HepG2 (cell line): ENCODE data around the gene RPL41. TPM values are rescaled to one million over a fixed set of nuclear protein-coding genes. Genes with fewer than 3 reads are reported as not detected.

Experiments used
- ATM ChIP-seq: fragments of 450-650 bp; IDR thresholded peaks from 2 replicates; pipeline ENCODE4 v1.7.1; 2017; ENCODE audit warnings: mild to moderate bottlenecking, borderline replicate concordance
- ERF ChIP-seq: IDR thresholded peaks from 2 replicates; pipeline ENCODE4 v1.6.1; 2018; ENCODE audit warnings: missing biosample characterization, missing genetic modification reagents
- FIP1L1 ChIP-seq: fragments of 200-400 bp; formaldehyde crosslinking; IDR thresholded peaks from 2 replicates; pipeline ENCODE4 v1.6.1; 2018; ENCODE audit warnings: low read depth, mild to moderate bottlenecking, low read length, moderate library complexity, borderline replicate concordance; ENCODE audit not compliant: insufficient read depth
- GLI4 ChIP-seq: sonication (generic); formaldehyde crosslinking; IDR thresholded peaks from 2 replicates; pipeline ENCODE4 v1.5.1; 2020; ENCODE audit warnings: missing genetic modification reagents, mild to moderate bottlenecking, moderate library complexity, borderline replicate concordance
- IKZF1 ChIP-seq: fragments of 450-650 bp; IDR thresholded peaks from 2 replicates; pipeline ENCODE4 v1.7.1; 2016
- IKZF5 ChIP-seq: IDR thresholded peaks from 2 replicates; pipeline ENCODE4 v1.6.1; 2018; ENCODE audit warnings: missing genetic modification reagents, mild to moderate bottlenecking, missing compliant biosample characterization
- MAFK ChIP-seq, 2 experiments: IDR thresholded peaks in 1 of 2; conservative IDR thresholded peaks in 1 of 2; 2 replicates each; pipeline ENCODE4 v1.6.1; 2011; ENCODE audit warnings: improper control_type of control experiment in 2 of 2, low read length in 2 of 2
- NFE2L1 ChIP-seq: sonication (generic); formaldehyde crosslinking; IDR thresholded peaks from 2 replicates; pipeline ENCODE4 v1.4.0; 2020; ENCODE audit warnings: missing genetic modification reagents, mild to moderate bottlenecking, borderline replicate concordance
- NPAS2 ChIP-seq: sonication (generic); formaldehyde crosslinking; IDR thresholded peaks from 2 replicates; pipeline ENCODE4 v1.8.0; 2022; ENCODE audit warnings: mild to moderate bottlenecking, missing genetic modification reagents, borderline replicate concordance
- NR2C2 ChIP-seq: sonication (generic); formaldehyde crosslinking; IDR thresholded peaks from 2 replicates; pipeline ENCODE4 v1.4.0; 2020; ENCODE audit warnings: missing genetic modification reagents, mild to moderate bottlenecking, moderate library complexity, borderline replicate concordance
- PLSCR1 ChIP-seq: sonication (generic); formaldehyde crosslinking; IDR thresholded peaks from 2 replicates; pipeline ENCODE4 v1.5.0; 2020; ENCODE audit warnings: missing genetic modification reagents, mild to moderate bottlenecking, borderline replicate concordance
- RBM39 ChIP-seq: fragments of 200-400 bp; formaldehyde crosslinking; IDR thresholded peaks from one replicate; pipeline ENCODE4 v1.6.1; 2018; ENCODE audit warnings: antibody characterized with exemption, mild to moderate bottlenecking, low read depth, low read length; ENCODE audit not compliant: poor library complexity, severe bottlenecking
- RFX1 ChIP-seq: fragments of 450-650 bp; IDR thresholded peaks from 2 replicates; pipeline ENCODE4 v1.6.1; 2017
- ZNF207 ChIP-seq: fragments of 450-650 bp; IDR thresholded peaks from 2 replicates; pipeline ENCODE4 v1.6.1; 2016; ENCODE audit warnings: antibody characterized with exemption, borderline replicate concordance
- ZNF282 ChIP-seq: fragments of 450-650 bp; IDR thresholded peaks from 2 replicates; pipeline ENCODE4 v1.6.1; 2018; ENCODE audit not compliant: partially characterized antibody
- ZNF432 ChIP-seq: sonication (generic); formaldehyde crosslinking; IDR thresholded peaks from 2 replicates; pipeline ENCODE4 v1.5.0; 2020; ENCODE audit warnings: missing genetic modification reagents, mild to moderate bottlenecking, borderline replicate concordance
- ZNF44 ChIP-seq: sonication (generic); formaldehyde crosslinking; IDR thresholded peaks from 2 replicates; pipeline ENCODE4 v1.5.1; 2020; ENCODE audit warnings: mild to moderate bottlenecking, missing genetic modification reagents
- ZNF619 ChIP-seq: sonication (generic); formaldehyde crosslinking; IDR thresholded peaks from 2 replicates; pipeline ENCODE4 v1.4.0; 2020; ENCODE audit warnings: mild to moderate bottlenecking, missing genetic modification reagents
- ZNF878 ChIP-seq: sonication (generic); formaldehyde crosslinking; IDR thresholded peaks from 2 replicates; pipeline ENCODE4 v1.8.1; 2023; ENCODE audit warnings: mild to moderate bottlenecking, missing genetic modification reagents, moderate library complexity
- polyA plus RNA-seq, 8 experiments: library from polyadenylated mRNA; depleted of rRNA in 3 of 8; stranded (reverse) in 7 of 8; unstranded in 1 of 8; fragments of >200 nt; fragmentation: Illumina TruSeq in 4 of 8; extraction: Trizol in 4 of 8; gene quantifications; 2 replicates each; pipeline versions ENCODE4 v1.2.1 to v1.2.3, GENCODE V29; 2011 to 2016; ENCODE audit warnings: low read depth in 4 of 8, missing spikeins in 1 of 8, mixed read lengths in 1 of 8; ENCODE audit not compliant: insufficient read depth in 1 of 8
- total RNA-seq, 5 experiments: library from RNA; depleted of rRNA; stranded (reverse); fragments of >200 nt; fragmentation: Illumina TruSeq; extraction: Trizol; gene quantifications; 2 replicates each; pipeline ENCODE4 v1.2.3, GENCODE V29; 2016; ENCODE audit warnings: low read depth in 1 of 5
- TF ChIP-seq, protein P1 (sequence below): sonication (generic); IDR thresholded peaks from 2 replicates; pipeline ENCODE4 v1.6.1; 2016; ENCODE audit warnings: low read depth, borderline replicate concordance
- TF ChIP-seq, protein P2 (sequence below): sonication (generic); formaldehyde crosslinking; IDR thresholded peaks from 2 replicates; pipeline ENCODE4 v1.4.0; 2020; ENCODE audit warnings: mild to moderate bottlenecking, missing genetic modification reagents
- TF ChIP-seq, protein P3 (sequence below): sonication (generic); formaldehyde crosslinking; IDR thresholded peaks from 2 replicates; pipeline ENCODE4 v1.8.0; 2022; ENCODE audit warnings: mild to moderate bottlenecking, missing genetic modification reagents

Gene RPL41
- total and polyA plus RNA-seq, 2 of the 13 experiments (the other 11 are each of a cell fraction or from before 2014, with no cell fraction given) = 4,012 to 7,670 TPM

DNA sequence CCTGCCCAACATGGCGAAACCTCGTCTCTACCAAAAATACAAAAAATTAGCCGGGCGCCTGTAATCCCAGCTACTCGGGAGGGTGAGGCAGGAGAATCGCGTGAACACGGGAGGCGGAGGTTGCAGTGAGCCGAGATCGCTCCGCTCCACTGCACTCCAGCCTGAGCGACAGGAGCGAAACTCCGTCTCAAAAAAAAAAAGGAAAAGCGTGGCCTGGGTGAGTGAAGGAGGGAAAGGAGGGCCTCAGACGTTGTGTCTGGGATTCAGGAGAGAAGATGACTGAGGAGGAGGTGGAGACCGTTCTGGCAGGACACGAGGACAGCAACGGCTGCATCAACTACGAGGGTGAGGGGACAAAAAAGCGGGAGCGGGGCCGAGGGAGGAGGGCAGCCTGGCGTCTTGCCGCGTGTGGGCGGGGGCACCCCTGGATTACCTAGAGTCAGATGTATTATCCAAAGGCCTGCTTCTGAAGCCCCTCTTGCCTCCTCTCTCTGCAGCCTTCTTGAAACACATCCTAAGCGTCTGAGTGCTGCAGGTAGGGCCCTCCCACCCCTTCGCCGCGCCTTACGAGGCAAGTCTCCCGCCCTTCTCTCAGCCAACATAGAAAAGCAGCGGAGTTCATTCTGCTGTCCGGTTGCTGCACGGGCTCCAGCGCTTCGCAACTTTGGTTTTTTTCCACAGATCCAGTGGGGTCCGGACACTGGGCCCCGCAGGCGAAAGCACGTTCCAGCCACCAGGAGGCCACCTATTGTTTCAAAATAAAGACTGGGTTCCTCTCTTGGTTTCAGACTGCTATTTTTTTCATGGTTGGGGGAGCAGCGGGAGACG is 41.0 kb downstream of the RPL41 start (continued):
- no peak for TF ChIP-seq MAFK (conservative IDR thresholded peaks at IDR 0.05 in 1 of 2, IDR thresholded peaks at IDR 0.05 in 1 of 2; ENCODE audit: low read length in 2 of 2)
- TF ChIP-seq IKZF1 = no peak
- TF ChIP-seq ZNF207 = no peak
- no peak for TF ChIP-seq NFE2L1 (CRISPR knock-in tag)
- TF ChIP-seq NR2C2 = no peak
- TF ChIP-seq, protein P1, sequence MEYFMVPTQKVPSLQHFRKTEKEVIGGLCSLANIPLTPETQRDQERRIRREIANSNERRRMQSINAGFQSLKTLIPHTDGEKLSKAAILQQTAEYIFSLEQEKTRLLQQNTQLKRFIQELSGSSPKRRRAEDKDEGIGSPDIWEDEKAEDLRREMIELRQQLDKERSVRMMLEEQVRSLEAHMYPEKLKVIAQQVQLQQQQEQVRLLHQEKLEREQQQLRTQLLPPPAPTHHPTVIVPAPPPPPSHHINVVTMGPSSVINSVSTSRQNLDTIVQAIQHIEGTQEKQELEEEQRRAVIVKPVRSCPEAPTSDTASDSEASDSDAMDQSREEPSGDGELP = no peak
- TF ChIP-seq, protein P2, sequence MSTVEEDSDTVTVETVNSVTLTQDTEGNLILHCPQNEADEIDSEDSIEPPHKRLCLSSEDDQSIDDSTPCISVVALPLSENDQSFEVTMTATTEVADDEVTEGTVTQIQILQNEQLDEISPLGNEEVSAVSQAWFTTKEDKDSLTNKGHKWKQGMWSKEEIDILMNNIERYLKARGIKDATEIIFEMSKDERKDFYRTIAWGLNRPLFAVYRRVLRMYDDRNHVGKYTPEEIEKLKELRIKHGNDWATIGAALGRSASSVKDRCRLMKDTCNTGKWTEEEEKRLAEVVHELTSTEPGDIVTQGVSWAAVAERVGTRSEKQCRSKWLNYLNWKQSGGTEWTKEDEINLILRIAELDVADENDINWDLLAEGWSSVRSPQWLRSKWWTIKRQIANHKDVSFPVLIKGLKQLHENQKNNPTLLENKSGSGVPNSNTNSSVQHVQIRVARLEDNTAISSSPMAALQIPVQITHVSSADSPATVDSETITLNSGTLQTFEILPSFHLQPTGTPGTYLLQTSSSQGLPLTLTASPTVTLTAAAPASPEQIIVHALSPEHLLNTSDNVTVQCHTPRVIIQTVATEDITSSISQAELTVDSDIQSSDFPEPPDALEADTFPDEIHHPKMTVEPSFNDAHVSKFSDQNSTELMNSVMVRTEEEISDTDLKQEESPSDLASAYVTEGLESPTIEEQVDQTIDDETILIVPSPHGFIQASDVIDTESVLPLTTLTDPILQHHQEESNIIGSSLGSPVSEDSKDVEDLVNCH = no peak
- no peak for TF ChIP-seq NPAS2 (CRISPR knock-in tag)
- no peak for TF ChIP-seq ERF (CRISPR knock-in tag)
- TF ChIP-seq PLSCR1 (CRISPR knock-in tag) = no peak
- TF ChIP-seq, protein P3, sequence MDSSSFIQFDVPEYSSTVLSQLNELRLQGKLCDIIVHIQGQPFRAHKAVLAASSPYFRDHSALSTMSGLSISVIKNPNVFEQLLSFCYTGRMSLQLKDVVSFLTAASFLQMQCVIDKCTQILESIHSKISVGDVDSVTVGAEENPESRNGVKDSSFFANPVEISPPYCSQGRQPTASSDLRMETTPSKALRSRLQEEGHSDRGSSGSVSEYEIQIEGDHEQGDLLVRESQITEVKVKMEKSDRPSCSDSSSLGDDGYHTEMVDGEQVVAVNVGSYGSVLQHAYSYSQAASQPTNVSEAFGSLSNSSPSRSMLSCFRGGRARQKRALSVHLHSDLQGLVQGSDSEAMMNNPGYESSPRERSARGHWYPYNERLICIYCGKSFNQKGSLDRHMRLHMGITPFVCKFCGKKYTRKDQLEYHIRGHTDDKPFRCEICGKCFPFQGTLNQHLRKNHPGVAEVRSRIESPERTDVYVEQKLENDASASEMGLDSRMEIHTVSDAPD = no peak
- no peak for TF ChIP-seq ZNF44
- no peak for TF ChIP-seq ZNF432 (CRISPR knock-in tag)
- TF ChIP-seq FIP1L1 = no peak
- TF ChIP-seq RBM39 = no peak
- no peak for TF ChIP-seq GLI4 (CRISPR knock-in tag)
- TF ChIP-seq IKZF5 (CRISPR knock-in tag) = no peak
- no peak for TF ChIP-seq RFX1
- TF ChIP-seq ATM = no peak
- TF ChIP-seq ZNF878 (CRISPR knock-in tag) = peak; percentile 35; the same call in 1 of the 2 replicates
- no peak for TF ChIP-seq ZNF619
- TF ChIP-seq ZNF282 = no peak
